HG03060 (cell line): Measurements from ENCODE around the gene OR51B2.
A peak's percentile ranks its signal among the peaks of the same experiment; 100 is the strongest.

ENCODE experiments used
- ATAC-seq: cut with Tn5 transposase; IDR thresholded peaks from one replicate; pipeline ENCODE4 v1.9.1; 2021; ENCODE audit warnings: low read depth, moderate number of reproducible peaks; ENCODE audit not compliant: unreplicated experiment

Gene OR51B2

GRCh38 chr11:5284637-5285036, 39.5 kb downstream of the OR51B2 start:
- no peak for ATAC-seq

- no peak for ATAC-seq
Observed at GRCh38 chr11:5283882-5284281, 40.2 kb downstream of the OR51B2 start.

- no peak for ATAC-seq
Observed at GRCh38 chr11:5283086-5283485, 41.0 kb downstream of the OR51B2 start.

- ATAC-seq = no peak
Observed at GRCh38 chr11:5282628-5283027, 41.5 kb downstream of the OR51B2 start.

- no peak for ATAC-seq
Observed at GRCh38 chr11:5281596-5281995, 42.5 kb downstream of the OR51B2 start.

GRCh38 chr11:5280582-5281102, 43.5 kb downstream of the OR51B2 start:
- ATAC-seq = peak; percentile 93

- no peak for ATAC-seq
Observed at GRCh38 chr11:5279471-5280090, 44.5 kb downstream of the OR51B2 start.

- ATAC-seq = peak; percentile 42
Observed at GRCh38 chr11:5277807-5278382, 46.2 kb downstream of the OR51B2 start.

- no peak for ATAC-seq
Observed at GRCh38 chr11:5276697-5277096, 47.4 kb downstream of the OR51B2 start.

- ATAC-seq = no peak
Observed at GRCh38 chr11:5275369-5276110, 48.6 kb downstream of the OR51B2 start.

GRCh38 chr11:5274395-5274794, 49.7 kb downstream of the OR51B2 start:
- ATAC-seq = no peak
